LNCAP (cell line): ENCODE measurements around the gene SYCP2L.

Experiments
- TF ChIP-seq, protein P1 (sequence below): fragments of 450-650 bp; IDR thresholded peaks from 2 replicates; pipeline ENCODE4 v1.5.1; 2017; ENCODE audit warnings: mild to moderate bottlenecking

SYCP2L gene

DNA sequence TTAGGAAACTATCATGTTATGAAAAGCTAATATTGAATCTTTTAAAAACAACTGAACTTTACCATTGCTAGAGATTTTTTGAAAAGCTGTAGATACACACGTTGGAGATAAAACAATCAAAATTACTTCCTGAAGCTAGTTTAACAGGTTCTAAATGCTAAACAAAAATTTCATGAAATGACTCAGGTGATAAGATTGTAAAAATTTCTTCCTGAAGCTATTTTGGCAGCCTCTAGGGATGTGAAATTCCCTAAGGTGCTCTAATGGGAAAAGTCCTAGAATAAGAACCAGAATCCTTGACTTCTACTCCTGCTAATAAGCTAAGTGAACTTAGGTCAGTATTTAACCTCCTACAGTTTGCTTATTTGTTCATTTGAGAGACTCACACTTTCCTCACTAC is 13.5 kb upstream of the SYCP2L start:
- TF ChIP-seq, protein P1, sequence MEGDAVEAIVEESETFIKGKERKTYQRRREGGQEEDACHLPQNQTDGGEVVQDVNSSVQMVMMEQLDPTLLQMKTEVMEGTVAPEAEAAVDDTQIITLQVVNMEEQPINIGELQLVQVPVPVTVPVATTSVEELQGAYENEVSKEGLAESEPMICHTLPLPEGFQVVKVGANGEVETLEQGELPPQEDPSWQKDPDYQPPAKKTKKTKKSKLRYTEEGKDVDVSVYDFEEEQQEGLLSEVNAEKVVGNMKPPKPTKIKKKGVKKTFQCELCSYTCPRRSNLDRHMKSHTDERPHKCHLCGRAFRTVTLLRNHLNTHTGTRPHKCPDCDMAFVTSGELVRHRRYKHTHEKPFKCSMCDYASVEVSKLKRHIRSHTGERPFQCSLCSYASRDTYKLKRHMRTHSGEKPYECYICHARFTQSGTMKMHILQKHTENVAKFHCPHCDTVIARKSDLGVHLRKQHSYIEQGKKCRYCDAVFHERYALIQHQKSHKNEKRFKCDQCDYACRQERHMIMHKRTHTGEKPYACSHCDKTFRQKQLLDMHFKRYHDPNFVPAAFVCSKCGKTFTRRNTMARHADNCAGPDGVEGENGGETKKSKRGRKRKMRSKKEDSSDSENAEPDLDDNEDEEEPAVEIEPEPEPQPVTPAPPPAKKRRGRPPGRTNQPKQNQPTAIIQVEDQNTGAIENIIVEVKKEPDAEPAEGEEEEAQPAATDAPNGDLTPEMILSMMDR: no peak

DNA sequence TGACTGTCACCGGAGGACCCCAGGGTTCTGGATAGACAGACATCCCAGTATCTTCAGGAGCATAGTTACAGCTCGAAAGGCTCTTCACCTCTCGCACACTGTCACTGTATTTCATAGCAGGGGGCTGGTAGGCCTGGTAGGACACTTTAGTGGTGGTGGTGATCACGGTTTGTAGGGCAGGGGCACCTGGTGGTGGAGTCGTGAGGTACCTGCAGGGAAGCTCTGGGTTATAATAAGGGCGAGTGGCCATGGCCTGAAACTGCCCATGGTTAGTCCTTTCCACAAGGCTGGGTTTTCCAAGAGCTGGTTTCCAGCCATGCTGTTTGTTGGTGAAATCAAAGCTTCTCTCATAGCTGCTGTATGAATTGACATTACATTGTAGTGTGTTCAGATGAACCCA is 12.6 kb upstream of the SYCP2L start:
- TF ChIP-seq, protein P1: no peak

GRCh38 chr6:10875026-10875425 is 11.8 kb upstream of the SYCP2L start:
- TF ChIP-seq, protein P1: no peak

DNA sequence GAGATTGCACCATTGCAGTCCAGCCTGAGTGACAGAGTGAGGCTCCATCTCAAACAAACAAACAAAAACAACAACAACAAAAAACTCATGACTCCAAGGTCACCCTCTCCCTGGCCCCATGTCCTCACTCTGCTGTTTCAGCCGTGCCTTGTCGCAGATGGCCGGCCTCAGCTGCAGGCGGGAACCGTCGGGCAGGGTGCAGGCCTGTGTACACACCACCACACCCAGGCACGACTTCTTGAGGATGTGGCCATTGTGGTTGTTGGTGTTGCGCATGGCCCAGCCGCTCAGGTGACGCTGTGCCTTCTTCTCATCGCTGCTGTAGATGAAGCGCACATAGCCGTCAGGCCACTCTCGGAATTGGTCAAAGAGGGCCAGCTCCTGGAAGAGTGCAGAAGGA is 9.8 kb upstream of the SYCP2L start:
- TF ChIP-seq, protein P1: no peak

DNA sequence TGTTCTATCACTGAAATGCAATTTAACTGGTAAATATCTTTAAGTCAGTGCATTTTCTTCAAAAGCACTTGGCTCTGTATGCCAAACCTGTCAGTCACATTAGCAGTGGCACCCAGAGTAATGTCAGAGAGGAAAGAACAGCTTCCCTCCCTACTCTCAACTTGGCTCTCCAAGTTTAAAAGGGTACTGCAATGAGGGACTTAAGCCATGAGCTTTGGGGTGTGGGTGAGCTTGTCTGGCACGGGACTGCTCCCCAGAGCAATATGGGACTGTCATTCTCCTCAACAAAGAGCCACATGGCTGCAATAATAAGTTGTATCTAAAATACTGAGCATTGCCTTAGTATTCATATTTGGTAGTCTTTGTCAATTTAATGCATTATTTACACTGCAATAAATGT is 9.0 kb upstream of the SYCP2L start:
- TF ChIP-seq, protein P1: no peak

GRCh38 chr6:10880366-10880765 is 6.5 kb upstream of the SYCP2L start:
- TF ChIP-seq, protein P1: no peak

- TF ChIP-seq, protein P1: no peak
Observed at GRCh38 chr6:10882657-10883171, 4.1 kb upstream of the SYCP2L start.
